NCI-H2081 (cell line): ENCODE measurements around the gene HAGHL.

ENCODE experiments used
- DNase-seq, 2 experiments: peaks; one replicate each; lab custom pipeline; 2025; lab: John Stamatoyannopoulos, UW

HAGHL gene, protein sequence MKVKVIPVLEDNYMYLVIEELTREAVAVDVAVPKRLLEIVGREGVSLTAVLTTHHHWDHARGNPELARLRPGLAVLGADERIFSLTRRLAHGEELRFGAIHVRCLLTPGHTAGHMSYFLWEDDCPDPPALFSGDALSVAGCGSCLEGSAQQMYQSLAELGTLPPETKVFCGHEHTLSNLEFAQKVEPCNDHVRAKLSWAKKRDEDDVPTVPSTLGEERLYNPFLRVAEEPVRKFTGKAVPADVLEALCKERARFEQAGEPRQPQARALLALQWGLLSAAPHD

DNA sequence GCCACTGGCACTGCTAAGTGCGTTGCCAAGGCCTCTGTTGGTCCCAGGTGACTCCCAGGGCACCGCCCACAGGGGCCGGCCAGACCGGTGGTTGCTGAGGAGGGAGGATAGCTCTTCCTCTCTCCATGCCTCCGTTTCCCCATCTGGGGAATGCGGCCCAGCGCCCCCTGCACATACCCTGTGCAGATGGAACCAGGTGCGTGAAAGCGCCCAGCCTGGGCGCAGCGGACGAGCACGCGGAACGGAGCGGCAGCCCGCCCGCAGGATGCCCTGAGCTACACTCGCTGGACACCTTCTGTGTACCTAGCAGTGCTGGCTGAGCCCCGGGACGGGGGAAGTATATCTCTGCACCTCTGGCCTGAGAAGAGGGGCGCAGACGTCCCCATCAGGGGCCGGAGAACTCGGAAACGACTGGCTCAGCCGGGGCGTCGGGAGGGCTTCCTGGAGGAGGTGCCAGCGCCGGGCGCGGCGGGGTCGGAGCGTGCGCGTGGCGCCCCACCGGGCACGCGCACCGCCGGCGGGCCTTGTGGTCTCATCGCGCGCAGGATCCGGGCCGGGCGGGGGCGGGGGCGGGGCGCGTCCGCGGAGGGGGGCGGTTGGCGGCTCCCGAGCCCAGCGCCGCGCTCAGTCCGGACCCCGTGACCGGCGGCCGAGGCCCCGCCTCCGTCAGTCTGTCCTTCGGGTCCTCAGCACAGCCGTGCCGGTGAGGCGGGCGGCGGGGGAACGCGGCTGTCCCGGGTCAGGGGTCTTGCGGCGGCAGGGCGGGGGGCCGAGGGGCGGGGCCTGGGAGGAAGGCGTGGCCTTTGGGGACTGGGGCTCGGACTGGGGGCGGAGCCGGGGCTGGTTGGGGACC is at the start of gene HAGHL, which contains the start of gene CCDC78:
TSS of gene HAGHL (plus strand) at position 669 of the 853 bp plus-strand sequence. CDS start 404 bp downstream, outside the sequence.
TSS of gene CCDC78 (minus strand) at position 6 of the 853 bp plus-strand sequence. CDS start 76 bp downstream, outside the sequence.
- DNase-seq = peak in 1 of 2 experiments; percentile 33

DNA sequence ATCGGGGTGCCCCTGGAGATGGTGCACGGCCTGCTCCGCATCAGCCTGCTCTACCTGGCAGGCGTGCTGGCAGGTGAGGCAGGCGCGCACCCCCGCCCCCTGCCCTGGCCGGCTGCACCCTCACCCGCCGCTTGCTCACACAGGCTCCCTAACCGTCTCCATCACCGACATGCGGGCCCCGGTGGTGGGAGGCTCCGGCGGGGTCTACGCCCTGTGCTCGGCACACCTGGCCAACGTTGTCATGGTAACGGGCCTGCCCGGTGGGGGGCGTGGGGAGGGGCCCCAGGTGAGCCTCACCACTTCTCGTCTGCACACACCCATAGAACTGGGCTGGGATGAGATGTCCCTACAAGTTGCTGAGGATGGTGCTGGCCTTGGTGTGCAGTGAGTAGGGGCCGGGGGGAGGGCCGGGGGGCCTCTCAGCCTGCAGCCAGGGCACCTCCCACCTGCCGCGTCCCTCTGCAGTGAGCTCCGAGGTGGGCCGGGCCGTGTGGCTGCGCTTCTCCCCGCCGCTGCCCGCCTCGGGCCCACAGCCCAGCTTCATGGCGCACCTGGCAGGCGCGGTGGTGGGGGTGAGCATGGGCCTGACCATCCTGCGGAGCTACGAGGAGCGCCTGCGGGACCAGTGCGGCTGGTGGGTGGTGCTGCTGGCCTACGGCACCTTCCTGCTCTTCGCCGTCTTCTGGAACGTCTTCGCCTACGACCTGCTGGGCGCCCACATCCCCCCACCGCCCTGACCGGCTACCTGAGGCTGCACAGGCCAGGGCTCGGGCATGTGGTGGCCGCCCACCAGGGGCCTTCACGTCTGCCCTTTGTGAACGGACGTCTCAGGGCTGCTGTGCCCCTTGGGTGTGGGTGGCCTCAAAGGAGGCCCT is 49.4 kb upstream of the HAGHL start:
- peak; percentile 27 to 54 for DNase-seq

DNA sequence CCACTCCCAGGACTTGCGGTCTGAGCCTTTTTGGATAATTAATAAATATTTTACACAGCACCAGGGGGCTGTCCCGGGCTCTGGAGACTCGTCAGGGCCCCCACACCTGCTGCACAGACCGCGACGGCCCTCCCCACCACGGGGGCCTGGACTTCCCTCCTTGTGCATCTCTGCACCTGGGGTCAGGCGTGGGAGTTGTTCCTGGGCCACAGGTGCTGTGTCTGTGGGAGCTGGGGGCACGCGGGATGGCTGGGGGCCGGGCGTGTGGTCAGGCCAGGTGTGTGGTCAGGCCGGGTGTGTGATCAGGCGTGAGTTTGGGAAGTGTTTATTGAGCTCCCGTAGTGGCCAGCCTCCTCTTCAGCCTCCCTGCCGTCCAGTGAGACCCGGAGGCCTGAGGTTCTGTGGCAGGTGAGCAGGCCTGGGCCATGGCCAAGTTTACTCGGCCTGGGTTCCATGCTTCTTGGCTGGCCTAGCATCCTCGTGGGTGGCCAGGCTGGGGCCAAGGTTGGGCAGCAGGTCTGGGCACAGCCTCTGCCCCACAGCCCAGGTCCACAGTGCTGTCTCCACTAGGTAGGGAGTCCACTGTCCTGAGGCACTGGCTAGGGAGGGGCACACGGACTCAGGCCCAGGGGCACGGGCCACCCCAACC is 48.6 kb upstream of the HAGHL start:
- DNase-seq = no peak

DNA sequence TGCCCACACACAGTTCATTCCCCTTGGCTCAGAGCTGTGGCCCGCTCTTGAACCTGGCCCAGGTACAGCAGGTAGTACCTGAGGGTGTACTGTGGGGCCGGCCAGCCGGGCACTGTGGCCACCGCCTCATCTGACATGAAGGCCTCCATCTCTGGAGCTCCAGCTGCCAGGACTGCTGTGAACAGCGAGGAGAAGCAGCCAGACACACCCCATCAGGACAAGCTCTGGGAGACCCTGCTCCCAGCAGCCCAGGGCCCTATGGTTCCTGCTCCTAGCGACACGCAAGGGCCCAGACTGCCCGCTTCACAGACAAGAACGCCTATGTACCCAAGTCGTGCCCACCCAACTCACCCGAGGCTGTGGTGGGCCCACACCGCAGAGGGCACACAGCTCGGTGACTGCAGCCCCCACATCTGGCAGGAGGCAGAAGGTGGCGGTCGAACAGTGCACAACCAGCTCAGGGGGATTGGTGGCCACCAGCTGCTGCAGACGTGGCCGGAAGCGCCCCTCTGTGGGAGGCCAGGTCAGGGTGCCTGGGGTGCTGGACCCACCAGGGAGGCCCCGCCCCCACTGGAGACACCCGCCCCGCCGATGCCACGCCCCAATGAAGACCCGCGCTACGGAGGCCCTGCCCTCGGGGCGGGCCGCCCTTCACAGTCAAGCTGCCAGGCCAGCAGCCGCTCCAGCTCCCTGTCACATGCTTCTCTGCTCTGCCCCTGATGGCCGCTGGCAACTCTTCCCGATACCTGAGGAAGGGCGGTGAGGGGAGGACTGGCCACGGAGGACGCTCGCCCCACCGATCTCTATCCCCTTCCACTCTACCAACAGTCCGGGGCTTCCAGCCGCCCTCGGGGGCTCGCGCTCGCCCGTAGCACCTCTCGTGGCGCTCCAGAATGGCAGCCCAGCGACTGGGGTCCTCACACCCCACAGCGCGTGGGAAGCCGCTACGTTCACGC is 47.8 kb upstream of the HAGHL start:
- DNase-seq = peak; percentile 35 to 41

DNA sequence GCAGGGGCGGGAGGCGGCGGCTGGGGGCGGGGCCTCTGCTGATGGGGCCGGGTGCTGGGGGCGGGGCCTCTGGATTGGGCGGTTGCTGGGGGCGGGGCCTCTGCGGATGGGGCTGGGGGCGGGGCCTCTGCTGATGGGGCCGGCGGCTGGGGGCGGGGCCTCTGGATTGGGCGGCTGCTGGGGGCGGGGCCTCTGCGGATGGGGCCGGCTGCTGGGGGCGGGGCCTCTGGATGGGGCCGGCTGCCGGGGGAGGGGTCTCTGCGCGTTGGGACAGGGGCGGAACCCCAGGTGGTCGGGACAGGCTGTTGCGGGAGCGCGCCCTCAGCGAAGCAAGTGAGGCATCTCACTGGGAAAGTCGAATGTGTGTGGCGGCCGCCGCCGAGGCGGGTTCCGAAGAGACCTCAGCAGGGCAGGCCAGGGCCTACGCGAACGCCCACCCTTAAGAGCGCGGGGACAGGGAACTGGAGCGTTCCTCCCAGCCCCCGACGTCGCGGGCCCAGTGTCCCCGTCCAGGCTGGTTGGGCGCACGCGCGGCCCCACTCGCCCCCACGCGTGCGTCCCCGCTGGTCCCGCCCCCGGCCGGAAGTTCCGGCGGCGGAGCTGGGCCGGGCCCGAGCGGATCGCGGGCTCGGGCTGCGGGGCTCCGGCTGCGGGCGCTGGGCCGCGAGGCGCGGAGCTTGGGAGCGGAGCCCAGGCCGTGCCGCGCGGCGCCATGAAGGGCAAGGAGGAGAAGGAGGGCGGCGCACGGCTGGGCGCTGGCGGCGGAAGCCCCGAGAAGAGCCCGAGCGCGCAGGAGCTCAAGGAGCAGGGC is 46.9 kb upstream of the HAGHL start, which contains the start of gene STUB1:
TSS of gene STUB1 (plus strand) at position 597 of the 811 bp plus-strand sequence. CDS start at position 713, 116 bp downstream.
- peak; percentile 75 to 85 for DNase-seq

DNA sequence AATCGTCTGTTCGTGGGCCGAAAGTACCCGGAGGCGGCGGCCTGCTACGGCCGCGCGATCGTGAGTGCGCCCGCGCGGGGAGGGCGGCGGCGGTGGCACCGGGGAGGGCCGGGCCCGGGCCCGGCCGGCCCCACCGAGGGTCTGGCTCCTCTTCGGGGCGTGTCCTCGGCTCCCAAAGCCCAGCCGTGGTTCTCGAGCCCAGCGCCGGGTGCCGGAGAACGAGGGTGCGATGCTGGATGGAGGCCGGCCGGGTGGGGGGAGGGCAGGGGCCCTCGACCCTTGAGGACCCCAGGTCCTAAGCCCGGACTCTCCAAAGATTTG is 46.3 kb upstream of the HAGHL start:
- no peak for DNase-seq

DNA sequence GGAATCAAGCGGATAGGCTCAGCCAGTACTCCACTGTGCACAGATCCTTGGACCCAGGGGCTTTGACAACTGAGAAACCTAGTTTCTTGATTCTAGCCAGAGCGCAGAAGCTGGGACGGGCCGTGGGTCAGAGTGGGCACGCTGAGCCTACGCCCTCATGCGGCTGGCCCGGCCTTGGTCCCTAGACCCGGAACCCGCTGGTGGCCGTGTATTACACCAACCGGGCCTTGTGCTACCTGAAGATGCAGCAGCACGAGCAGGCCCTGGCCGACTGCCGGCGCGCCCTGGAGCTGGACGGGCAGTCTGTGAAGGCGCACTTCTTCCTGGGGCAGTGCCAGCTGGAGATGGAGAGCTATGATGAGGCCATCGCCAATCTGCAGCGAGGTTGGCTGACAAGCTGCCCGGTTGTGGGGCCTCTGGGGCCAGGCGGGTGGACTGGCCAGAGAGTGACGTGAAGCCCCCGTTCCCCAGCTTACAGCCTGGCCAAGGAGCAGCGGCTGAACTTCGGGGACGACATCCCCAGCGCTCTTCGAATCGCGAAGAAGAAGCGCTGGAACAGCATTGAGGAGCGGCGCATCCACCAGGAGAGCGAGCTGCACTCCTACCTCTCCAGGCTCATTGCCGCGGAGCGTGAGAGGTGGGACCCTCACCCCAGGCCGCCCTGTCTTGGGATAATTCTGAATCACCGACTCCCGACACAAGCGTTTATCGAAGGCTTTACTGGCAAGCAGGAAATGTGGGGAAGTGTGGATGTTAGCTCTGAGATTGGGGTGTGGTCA is 45.8 kb upstream of the HAGHL start:
- peak in 1 of 2 experiments; percentile 38 for DNase-seq

DNA sequence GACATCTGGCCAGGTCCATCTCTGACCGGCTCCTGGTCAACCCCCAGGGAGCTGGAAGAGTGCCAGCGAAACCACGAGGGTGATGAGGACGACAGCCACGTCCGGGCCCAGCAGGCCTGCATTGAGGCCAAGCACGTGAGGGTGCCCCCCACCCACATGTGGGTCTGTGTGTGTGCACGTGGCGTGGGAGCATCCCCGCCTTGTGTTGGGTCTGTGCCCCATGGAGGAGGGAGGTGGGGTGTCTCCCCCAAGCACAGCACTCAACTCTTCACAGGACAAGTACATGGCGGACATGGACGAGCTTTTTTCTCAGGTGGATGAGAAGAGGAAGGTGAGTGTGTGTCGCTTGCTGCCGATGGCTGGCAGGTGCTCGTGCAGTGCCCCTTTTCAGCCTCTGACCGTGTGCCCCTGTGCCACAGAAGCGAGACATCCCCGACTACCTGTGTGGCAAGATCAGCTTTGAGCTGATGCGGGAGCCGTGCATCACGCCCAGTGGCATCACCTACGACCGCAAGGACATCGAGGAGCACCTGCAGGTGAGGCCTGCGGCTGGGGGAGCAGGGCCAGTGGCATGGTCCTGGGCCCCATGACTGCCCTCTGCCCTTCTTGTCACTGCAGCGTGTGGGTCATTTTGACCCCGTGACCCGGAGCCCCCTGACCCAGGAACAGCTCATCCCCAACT is 45.0 kb upstream of the HAGHL start:
- DNase-seq = no peak

DNA sequence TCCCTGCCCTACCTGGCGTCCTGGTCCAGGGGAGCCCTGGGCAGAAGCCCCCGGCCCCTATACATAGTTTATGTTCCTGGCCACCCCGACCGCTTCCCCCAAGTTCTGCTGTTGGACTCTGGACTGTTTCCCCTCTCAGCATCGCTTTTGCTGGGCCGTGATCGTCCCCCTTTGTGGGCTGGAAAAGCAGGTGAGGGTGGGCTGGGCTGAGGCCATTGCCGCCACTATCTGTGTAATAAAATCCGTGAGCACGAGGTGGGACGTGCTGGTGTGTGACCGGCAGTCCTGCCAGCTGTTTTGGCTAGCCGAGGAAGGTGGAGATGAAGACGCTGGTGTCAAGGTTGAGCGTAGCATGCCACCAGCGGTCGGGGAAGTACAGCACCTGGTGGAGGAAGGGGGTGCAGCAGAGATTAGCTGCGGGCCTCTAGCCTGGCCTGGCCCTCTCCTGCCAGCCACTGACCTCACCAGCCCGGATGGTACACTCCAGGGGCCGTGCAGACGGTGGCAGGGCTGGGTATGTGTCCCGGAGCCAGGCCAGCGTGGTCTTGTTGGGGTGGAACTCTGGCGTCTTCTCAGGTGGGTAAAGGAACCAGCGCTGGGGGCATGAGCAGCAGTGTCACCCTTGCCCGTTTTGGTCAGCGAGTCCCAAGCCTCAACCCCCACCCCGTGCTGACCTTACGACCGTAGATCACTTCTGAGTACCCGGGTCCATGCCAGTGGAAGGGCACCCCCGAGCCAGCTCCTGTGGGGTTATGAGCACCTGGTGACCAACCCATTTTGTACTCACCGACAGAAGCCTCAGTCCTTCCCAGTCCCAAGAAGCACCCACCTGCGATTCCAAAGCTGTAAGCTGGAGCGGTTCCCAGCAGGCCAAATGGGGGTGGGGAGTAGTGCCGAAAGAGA is 44.2 kb upstream of the HAGHL start:
- DNase-seq = no peak

DNA sequence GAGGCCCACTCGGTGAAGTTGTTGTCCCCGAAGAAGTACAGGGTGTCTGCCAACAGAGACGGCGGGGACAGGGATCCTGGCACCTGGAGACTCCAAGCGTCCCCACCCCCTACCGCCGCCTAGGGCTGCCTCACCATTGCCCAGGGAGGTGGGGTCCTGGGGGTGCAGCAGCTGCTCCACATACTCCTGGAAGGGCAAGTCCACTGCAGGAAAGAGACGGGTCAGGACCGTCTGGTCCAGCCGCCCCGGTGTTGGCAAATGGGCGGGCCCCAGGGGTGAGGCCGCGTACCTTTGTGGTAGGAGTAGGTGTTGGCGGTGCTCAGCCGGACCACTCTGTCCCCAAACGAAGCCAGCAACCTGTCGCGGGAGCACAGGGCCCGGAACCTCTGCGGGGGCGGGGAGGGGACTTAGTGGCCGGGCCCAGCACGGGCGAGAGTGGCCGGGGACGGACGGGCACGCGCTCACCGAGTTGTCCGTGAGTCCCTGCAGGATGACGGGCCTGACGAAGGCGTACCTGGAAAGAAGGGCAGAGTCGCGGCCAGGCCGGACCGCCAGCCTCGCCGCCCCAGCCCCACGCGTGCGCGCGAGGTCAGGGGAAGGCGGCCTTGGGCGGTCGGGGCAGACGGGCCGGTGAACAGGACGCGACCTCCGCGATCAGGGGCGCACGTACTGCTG is 43.4 kb upstream of the HAGHL start:
- DNase-seq = no peak

DNA sequence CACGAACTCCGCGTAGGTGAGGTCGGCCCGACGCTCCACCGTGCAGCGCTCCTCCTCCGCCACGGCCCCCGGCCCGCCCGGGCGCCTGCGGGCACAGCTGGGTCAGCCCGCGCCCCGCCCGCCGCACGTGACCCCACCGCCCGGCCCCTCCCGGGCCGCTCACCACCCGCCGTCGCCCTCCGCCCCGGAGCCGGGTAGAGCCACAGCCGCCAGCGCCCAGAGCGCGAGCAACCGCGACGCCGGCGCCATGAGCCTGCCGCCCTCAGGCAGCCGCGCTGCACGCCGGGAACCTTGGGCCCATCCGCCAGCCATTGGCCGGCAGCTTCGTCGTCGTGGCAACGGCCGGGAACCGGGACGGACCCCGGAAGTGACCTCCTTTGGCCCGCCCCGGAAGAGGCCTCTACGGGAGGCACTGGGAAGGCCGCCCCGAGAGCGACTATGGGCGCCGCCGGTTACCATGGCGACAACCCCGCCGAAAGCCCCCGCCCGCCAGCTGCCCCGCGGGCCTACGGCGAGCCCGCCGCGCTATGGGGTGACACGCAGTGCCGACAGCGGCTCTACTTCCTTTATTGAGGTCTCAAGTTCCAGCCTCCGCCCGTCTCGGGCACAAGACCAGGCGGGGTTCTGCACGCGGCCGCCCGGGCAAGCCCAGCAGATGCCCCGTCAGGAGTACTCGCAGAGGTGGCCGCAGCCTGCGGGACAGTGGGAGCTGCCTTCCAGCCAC is 42.7 kb upstream of the HAGHL start, which contains the start of gene JMJD8:
TSS of gene JMJD8 (minus strand) at position 264 of the 724 bp plus-strand sequence. CDS start at position 249, 15 bp downstream.
- peak; percentile 96 to 97 for DNase-seq

DNA sequence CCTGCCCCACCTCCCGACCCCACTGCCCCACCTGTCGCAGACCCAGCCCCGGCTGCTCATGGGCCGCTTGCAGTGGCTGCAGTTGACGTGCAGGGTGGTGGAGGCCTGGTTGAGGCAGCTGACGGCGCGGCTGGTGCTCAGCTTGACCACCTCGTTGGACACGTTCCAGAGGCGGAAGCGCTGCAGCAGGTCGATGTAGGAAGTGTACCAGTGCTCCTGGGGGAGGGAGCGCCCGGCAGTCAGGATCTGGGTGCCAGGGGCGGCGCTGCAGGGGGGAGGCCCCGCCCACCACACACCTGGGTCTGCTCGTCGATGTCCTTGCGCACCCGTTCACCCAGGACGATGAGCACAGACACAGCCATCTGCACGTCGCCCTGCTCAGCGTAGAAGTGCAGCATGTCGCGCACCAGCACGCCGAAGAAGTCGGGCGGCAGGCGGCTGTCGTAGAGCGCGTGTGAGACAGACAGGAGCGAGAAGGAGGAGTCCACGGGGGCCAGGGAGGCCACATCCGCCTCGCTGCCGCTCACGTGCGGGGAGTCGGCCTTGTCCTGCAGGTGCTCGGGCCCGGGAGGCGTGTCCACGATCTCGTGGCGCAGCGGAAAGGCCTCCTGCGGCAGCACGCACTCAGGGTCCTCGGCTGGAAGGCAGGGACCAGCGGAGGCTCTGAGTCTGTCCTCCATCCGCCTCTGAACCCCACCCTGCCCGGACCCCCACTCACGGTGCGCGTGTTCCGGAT is 41.8 kb upstream of the HAGHL start:
- DNase-seq = peak; percentile 89 to 94

DNA sequence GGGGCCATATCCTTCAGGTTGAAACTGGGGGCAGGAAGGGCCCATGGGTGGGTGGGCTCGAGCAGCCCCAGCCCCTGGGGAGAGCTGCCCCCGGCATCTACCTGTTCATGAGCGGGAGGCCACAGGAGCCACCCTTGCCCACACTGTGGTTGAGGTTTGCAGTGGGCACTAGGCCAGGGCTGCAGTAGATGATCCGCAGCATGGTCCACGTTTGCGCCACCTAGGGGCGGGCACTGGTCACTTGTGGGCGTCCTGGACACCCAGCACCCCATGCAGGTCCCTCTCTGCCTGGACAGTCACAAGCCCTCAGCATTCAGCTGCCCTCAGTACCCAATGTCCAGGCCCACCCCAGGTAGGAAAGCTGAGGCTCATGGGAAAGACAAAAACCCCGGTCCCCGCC is 40.9 kb upstream of the HAGHL start:
- DNase-seq = peak; percentile 55 to 75

DNA sequence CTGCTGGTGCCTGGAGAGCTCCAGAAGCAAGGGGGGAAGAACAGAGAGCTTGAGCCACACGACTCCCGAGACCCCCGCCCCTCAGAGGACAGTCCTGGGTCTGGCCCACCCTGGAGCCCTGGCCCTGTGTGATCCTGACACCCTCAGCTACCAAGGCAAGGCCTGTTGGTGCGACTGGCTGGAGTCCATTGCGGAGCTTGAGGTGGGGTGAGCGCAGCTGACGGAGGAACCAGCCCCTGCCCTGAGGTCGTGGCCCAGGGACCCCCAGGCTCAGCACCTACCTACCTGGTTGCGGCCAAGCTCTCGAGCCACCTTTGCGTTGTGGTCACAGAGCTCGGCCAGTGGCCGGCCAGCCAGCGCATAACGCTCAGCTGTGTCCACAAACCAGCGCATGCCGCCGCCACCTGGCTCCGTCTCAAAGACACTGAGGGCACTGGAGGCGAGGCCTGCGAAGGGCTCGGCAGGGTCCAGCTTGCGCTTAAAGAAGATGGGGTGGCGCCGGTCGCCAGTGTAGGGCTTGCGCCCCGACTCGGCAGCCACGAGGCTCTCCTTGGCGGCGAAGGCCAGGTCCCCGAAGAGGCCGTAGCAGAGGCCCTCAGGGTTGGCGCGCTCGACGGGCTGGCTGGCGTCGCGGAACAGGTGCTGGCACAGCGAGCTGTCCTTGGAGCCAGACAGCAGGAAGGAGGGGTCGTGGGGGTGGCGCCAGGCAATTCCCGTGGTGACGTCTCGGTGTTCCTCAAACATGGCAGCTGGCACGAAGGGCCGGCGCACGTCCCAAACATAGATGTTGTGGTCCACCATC is 40.2 kb upstream of the HAGHL start:
- DNase-seq = no peak
